H1 (cell line): ENCODE results near the gene MLLT11. TPM values are rescaled to one million over a fixed set of nuclear protein-coding genes. Genes with fewer than 3 reads are reported as not detected.

Experiments
- ASH2L ChIP-seq: fragments of 200-600, 300-600 bp; sonication (generic); IDR thresholded peaks from one replicate; pipeline ENCODE4 v1.7.1; 2017; ENCODE audit warnings: low read length
- CHD7 ChIP-seq: fragments of 300-600 bp; sonication (generic); IDR thresholded peaks from 2 replicates; pipeline ENCODE4 v1.7.1; 2012; ENCODE audit warnings: low read length, moderate library complexity, mild to moderate bottlenecking, inconsistent platforms; ENCODE audit not compliant: insufficient replicate concordance
- EP300 ChIP-seq, 2 experiments: IDR thresholded peaks; 1 replicate in 1 of 2; 2 replicates in 1 of 2; pipeline ENCODE4 v1.6.1; 2011 to 2012; ENCODE audit warnings: low read depth in 2 of 2, low read length in 2 of 2, mild to moderate bottlenecking in 2 of 2, borderline replicate concordance in 1 of 2, inconsistent platforms in 1 of 2, moderate library complexity in 1 of 2
- GABPA ChIP-seq: IDR thresholded peaks from 2 replicates; pipeline ENCODE4 v1.6.1; 2011; ENCODE audit warnings: mild to moderate bottlenecking, low read length, moderate library complexity, borderline replicate concordance; ENCODE audit not compliant: insufficient read depth
- KDM1A ChIP-seq: fragments of 200-600, 300-600 bp; sonication (generic); IDR thresholded peaks from 2 replicates; pipeline ENCODE4 v1.7.1; 2016; ENCODE audit warnings: mild to moderate bottlenecking, low read length, borderline replicate concordance
- KDM4A ChIP-seq: IDR thresholded peaks from one replicate; pipeline ENCODE4 v1.7.1; 2012; ENCODE audit warnings: low read depth, mild to moderate bottlenecking, moderate library complexity, low read length, inconsistent platforms; ENCODE audit not compliant: severe bottlenecking
- MAFK ChIP-seq: IDR thresholded peaks from 2 replicates; pipeline ENCODE4 v1.6.1; 2012; ENCODE audit warnings: low read depth, mild to moderate bottlenecking, improper control_type of control experiment, low read length
- TBP ChIP-seq: IDR thresholded peaks from 2 replicates; pipeline ENCODE4 v1.6.1; 2011; ENCODE audit warnings: low read depth, low read length, improper control_type of control experiment
- polyA plus RNA-seq, 7 experiments: library from polyadenylated mRNA; depleted of rRNA in 3 of 7; stranded (reverse) in 5 of 7; unstranded in 2 of 7; fragments of >200 nt in 5 of 7; fragments of 200-250 nt in 2 of 7; gene quantifications; 1 replicate in 5 of 7; 2 replicates in 1 of 7; 4 replicates in 1 of 7; pipeline versions ENCODE4 v1.2.1 to v1.2.3, GENCODE V29; 2011 to 2013; ENCODE audit warnings: missing spikeins in 2 of 7, mixed read lengths in 2 of 7
- total RNA-seq: library from RNA; stranded (reverse); fragmentation: NEBNext Ultra II Directional; extraction: Animal tissue kit (Norgen Biotek cat#: 25700); gene quantifications from 2 replicates; pipeline ENCODE4 v1.2.1, GENCODE V29; 2021

The MLLT11 gene
- total and polyA plus RNA-seq, 2 of the 8 experiments (the other 6 are each of a cell fraction or from before 2014, with no cell fraction given) = 13.7 to 18.1 TPM

- TF ChIP-seq CHD7 = no peak
- TF ChIP-seq ASH2L = no peak
- 0 out of 2 replicates have a peak, but pooled peaks have one; percentile 70 for TF ChIP-seq GABPA
- peak in 1 of 2 experiments; percentile 4; a peak in 1 of 3 replicates for TF ChIP-seq EP300 (IDR thresholded peaks at IDR 0.05; ENCODE audit: borderline replicate concordance in 1 of 2, low read depth in 2 of 2, low read length in 2 of 2)
- TF ChIP-seq TBP = peak; percentile 22; the same call in 1 of the 2 replicates
- TF ChIP-seq MAFK = no peak
- peak; percentile 63 for TF ChIP-seq KDM4A
- no peak for TF ChIP-seq KDM1A
Observed at GRCh38 chr1:151059109-151060006, 839 bp upstream of the MLLT11 start, which contains the start of gene CDC42SE1 (continued).
